ENCODE results near the gene AVL9.

- TF ChIP-seq, protein P1, sequence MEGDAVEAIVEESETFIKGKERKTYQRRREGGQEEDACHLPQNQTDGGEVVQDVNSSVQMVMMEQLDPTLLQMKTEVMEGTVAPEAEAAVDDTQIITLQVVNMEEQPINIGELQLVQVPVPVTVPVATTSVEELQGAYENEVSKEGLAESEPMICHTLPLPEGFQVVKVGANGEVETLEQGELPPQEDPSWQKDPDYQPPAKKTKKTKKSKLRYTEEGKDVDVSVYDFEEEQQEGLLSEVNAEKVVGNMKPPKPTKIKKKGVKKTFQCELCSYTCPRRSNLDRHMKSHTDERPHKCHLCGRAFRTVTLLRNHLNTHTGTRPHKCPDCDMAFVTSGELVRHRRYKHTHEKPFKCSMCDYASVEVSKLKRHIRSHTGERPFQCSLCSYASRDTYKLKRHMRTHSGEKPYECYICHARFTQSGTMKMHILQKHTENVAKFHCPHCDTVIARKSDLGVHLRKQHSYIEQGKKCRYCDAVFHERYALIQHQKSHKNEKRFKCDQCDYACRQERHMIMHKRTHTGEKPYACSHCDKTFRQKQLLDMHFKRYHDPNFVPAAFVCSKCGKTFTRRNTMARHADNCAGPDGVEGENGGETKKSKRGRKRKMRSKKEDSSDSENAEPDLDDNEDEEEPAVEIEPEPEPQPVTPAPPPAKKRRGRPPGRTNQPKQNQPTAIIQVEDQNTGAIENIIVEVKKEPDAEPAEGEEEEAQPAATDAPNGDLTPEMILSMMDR (IDR thresholded peaks at IDR 0.05; ENCODE audit: insufficient read depth, low read length), result no peak
- no peak for TF ChIP-seq POLR2AphosphoS5 (IDR thresholded peaks at IDR 0.05; ENCODE audit: low read depth)
- TF ChIP-seq, protein P2, sequence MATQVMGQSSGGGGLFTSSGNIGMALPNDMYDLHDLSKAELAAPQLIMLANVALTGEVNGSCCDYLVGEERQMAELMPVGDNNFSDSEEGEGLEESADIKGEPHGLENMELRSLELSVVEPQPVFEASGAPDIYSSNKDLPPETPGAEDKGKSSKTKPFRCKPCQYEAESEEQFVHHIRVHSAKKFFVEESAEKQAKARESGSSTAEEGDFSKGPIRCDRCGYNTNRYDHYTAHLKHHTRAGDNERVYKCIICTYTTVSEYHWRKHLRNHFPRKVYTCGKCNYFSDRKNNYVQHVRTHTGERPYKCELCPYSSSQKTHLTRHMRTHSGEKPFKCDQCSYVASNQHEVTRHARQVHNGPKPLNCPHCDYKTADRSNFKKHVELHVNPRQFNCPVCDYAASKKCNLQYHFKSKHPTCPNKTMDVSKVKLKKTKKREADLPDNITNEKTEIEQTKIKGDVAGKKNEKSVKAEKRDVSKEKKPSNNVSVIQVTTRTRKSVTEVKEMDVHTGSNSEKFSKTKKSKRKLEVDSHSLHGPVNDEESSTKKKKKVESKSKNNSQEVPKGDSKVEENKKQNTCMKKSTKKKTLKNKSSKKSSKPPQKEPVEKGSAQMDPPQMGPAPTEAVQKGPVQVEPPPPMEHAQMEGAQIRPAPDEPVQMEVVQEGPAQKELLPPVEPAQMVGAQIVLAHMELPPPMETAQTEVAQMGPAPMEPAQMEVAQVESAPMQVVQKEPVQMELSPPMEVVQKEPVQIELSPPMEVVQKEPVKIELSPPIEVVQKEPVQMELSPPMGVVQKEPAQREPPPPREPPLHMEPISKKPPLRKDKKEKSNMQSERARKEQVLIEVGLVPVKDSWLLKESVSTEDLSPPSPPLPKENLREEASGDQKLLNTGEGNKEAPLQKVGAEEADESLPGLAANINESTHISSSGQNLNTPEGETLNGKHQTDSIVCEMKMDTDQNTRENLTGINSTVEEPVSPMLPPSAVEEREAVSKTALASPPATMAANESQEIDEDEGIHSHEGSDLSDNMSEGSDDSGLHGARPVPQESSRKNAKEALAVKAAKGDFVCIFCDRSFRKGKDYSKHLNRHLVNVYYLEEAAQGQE (IDR thresholded peaks at IDR 0.05; ENCODE audit: insufficient replicate concordance, low read depth), result no peak
Measured at GRCh38 chr7:32618987-32619386, 123.7 kb downstream of the AVL9 start.
